ENCODE measurements around the gene ACER3.
"Not testable (repeated sequence)": the region's sequence is repeated elsewhere in the genome, so short reads cannot be mapped to it uniquely, and the experiment has no call there.

The ACER3 gene

DNA sequence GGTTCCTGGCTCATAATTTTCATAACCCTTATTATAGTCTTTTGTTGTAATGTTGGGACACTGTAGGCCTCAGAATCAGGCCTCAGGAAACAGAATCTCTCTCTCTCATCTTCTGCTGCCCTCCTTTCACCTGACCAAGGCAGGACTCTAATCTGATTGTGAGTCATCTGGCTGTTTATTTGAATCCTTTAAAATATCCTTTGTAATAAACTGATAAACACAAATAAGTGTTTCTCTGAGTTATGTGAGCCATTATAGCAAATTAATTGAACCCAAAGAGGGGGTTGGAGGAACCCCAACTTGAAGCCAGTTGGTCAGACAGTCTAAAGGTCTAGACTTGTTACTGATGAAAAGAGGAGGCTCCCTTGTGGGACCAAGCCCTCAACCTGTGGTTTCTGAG lies 30.6 kb downstream of the ACER3 start:
- H4K5ac ChIP-seq (ENCODE audit: low read length): no peak overlapping the region
- no peak overlapping the region for H4K8ac ChIP-seq (ENCODE audit: low read depth, low read length)
- H2BK5ac ChIP-seq (ENCODE audit: low read length): no peak overlapping the region
- no peak overlapping the region for H3K9ac ChIP-seq (ENCODE audit: low read length)
- H3K79me2 ChIP-seq (ENCODE audit: control insufficient read depth, insufficient read depth, low read length): no peaks in the 10 kb centered on the region
- no peak overlapping the region for H3K23ac ChIP-seq (ENCODE audit: low read length)
- H2AK5ac ChIP-seq (ENCODE audit: low read length): no peak overlapping the region
- H2BK120ac ChIP-seq (ENCODE audit: low read depth, low read length): no peak overlapping the region
- no peak overlapping the region for H3K4me2 ChIP-seq (ENCODE audit: low read length)
- H2BK15ac ChIP-seq (replicated peaks; ENCODE audit: low read depth): no peak overlapping the region
- no peaks in the 10 kb centered on the region for H3K36me3 ChIP-seq (ENCODE audit: control insufficient read depth, insufficient read depth, low read length)
- no peak overlapping the region for H3K18ac ChIP-seq (ENCODE audit: low read length)
- H3K79me1 ChIP-seq (ENCODE audit: low read length): no peaks in the 10 kb centered on the region
- no peak overlapping the region for H3K4me3 ChIP-seq (ENCODE audit: low read length)
- no peaks in the 10 kb centered on the region for H3K27me3 ChIP-seq (ENCODE audit: insufficient read depth, low read length, poor library complexity)
- no peak for DNase-seq
- H3K27ac ChIP-seq (ENCODE audit: low read depth, low read length): no peak overlapping the region
- H3K56ac ChIP-seq (ENCODE audit: low read length): no peak overlapping the region
- no peak overlapping the region for H3K4ac ChIP-seq (ENCODE audit: low read depth, low read length)
- H3K4me1 ChIP-seq (ENCODE audit: control insufficient read depth, low read depth, low read length): no peaks in the 10 kb centered on the region

DNA sequence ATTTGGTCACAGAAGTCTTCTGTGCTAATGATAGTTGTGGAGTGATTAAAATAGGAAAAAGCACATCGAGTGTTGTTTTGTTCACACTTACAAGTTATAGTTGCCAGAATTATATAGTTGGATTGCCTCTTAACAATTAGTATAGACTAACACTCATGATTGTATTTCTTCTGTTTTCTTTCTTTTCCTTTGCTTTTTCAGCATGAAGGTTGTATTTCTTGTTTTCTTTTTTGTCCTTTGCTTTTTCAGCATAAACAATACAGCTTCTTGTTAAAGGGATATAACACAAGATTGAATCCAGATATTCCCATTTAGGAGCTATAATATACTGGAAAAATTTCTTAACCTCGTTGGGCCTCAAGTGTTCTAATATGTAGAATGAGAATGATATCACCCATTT lies 31.1 kb downstream of the ACER3 start:
- no peak overlapping the region for H2BK120ac ChIP-seq (ENCODE audit: low read depth, low read length)
- DNase-seq: no peak
- no peak overlapping the region for H3K23ac ChIP-seq (ENCODE audit: low read length)
- H3K27ac ChIP-seq (ENCODE audit: low read depth, low read length): no peak overlapping the region
- H3K4ac ChIP-seq (ENCODE audit: low read depth, low read length): no peak overlapping the region
- H3K27me3 ChIP-seq (ENCODE audit: insufficient read depth, low read length, poor library complexity): no peaks in the 10 kb centered on the region
- no peaks in the 10 kb centered on the region for H3K36me3 ChIP-seq (ENCODE audit: control insufficient read depth, insufficient read depth, low read length)
- no peak overlapping the region for H3K4me3 ChIP-seq (ENCODE audit: low read length)
- no peak overlapping the region for H2BK5ac ChIP-seq (ENCODE audit: low read length)
- no peaks in the 10 kb centered on the region for H3K79me2 ChIP-seq (ENCODE audit: control insufficient read depth, insufficient read depth, low read length)
- H4K5ac ChIP-seq (ENCODE audit: low read length): no peak overlapping the region
- whole genome bisulfite sequencing (ENCODE audit: extremely low coverage, insufficient coverage, low lambda C conversion rate): no CpG with 5 or more reads among the region's 2 CpGs
- H3K4me1 ChIP-seq (ENCODE audit: control insufficient read depth, low read depth, low read length): no peaks in the 10 kb centered on the region
- no peak overlapping the region for H3K56ac ChIP-seq (ENCODE audit: low read length)
- H3K9ac ChIP-seq (ENCODE audit: low read length): no peak overlapping the region
- H3K4me2 ChIP-seq (ENCODE audit: low read length): no peak overlapping the region
- no peak overlapping the region for H2AK5ac ChIP-seq (ENCODE audit: low read length)
- no peak overlapping the region for H2BK15ac ChIP-seq (replicated peaks; ENCODE audit: low read depth)
- no peaks in the 10 kb centered on the region for H3K79me1 ChIP-seq (ENCODE audit: low read length)
- no peak overlapping the region for H3K18ac ChIP-seq (ENCODE audit: low read length)
- H4K8ac ChIP-seq (ENCODE audit: low read depth, low read length): no peak overlapping the region

GRCh38 chr11:76892306-76892705 lies 31.6 kb downstream of the ACER3 start:
- DNase-seq: no peak
- H4K8ac ChIP-seq (ENCODE audit: low read depth, low read length): no peak overlapping the region
- no peak overlapping the region for H2AK5ac ChIP-seq (ENCODE audit: low read length)
- H2BK120ac ChIP-seq (ENCODE audit: low read depth, low read length): no peak overlapping the region
- H3K79me1 ChIP-seq (ENCODE audit: low read length): no peaks in the 10 kb centered on the region
- H3K18ac ChIP-seq (ENCODE audit: low read length): no peak overlapping the region
- no peak overlapping the region for H3K9ac ChIP-seq (ENCODE audit: low read length)
- H3K4me3 ChIP-seq (ENCODE audit: low read length): no peak overlapping the region
- no peaks in the 10 kb centered on the region for H3K4me1 ChIP-seq (ENCODE audit: control insufficient read depth, low read depth, low read length)
- H3K36me3 ChIP-seq (ENCODE audit: control insufficient read depth, insufficient read depth, low read length): no peaks in the 10 kb centered on the region
- no peak overlapping the region for H4K5ac ChIP-seq (ENCODE audit: low read length)
- H2BK15ac ChIP-seq (replicated peaks; ENCODE audit: low read depth): no peak overlapping the region
- H3K23ac ChIP-seq (ENCODE audit: low read length): no peak overlapping the region
- H3K79me2 ChIP-seq (ENCODE audit: control insufficient read depth, insufficient read depth, low read length): no peaks in the 10 kb centered on the region
- no peak overlapping the region for H3K4ac ChIP-seq (ENCODE audit: low read depth, low read length)
- H3K27ac ChIP-seq (ENCODE audit: low read depth, low read length): no peak overlapping the region
- H3K27me3 ChIP-seq (ENCODE audit: insufficient read depth, low read length, poor library complexity): no peaks in the 10 kb centered on the region
- H3K56ac ChIP-seq (ENCODE audit: low read length): no peak overlapping the region
- no peak overlapping the region for H2BK5ac ChIP-seq (ENCODE audit: low read length)
- no peak overlapping the region for H3K4me2 ChIP-seq (ENCODE audit: low read length)
- WGBS (ENCODE audit: extremely low coverage, insufficient coverage, low lambda C conversion rate): no CpG with 5 or more reads among the region's 1 CpG

DNA sequence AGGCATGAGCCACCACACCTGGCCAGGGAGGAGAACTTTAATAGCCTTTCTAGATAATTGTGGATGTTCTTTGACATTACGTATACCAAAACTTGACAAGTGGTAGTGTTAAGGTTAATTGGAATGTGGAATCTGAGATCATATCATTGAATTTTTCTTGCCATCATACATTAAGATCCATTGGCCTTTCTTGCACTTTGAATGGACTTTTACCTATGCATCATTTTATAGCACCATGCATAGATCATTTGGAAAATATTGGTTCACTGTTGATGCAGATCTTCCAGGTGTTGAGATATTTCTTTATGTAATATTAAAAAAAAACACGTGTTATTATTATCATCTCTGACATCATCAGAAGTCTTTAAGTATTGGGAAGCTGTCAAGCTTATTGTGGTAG lies 36.5 kb downstream of the ACER3 start:
- H3K4me2 ChIP-seq (ENCODE audit: low read length): no peak overlapping the region
- DNase-seq: no peak
- no peak overlapping the region for H2AK5ac ChIP-seq (ENCODE audit: low read length)
- no peaks in the 10 kb centered on the region for H3K79me1 ChIP-seq (ENCODE audit: low read length)
- H3K36me3 ChIP-seq (ENCODE audit: control insufficient read depth, insufficient read depth, low read length): no peaks in the 10 kb centered on the region
- H3K79me2 ChIP-seq (ENCODE audit: control insufficient read depth, insufficient read depth, low read length): no peaks in the 10 kb centered on the region
- no peaks in the 10 kb centered on the region for H3K4me1 ChIP-seq (ENCODE audit: control insufficient read depth, low read depth, low read length)
- H3K9ac ChIP-seq (ENCODE audit: low read length): no peak overlapping the region
- H2BK120ac ChIP-seq (ENCODE audit: low read depth, low read length): no peak overlapping the region
- H3K18ac ChIP-seq (ENCODE audit: low read length): no peak overlapping the region
- H2BK5ac ChIP-seq (ENCODE audit: low read length): no peak overlapping the region
- H3K23ac ChIP-seq (ENCODE audit: low read length): no peak overlapping the region
- H3K4me3 ChIP-seq (ENCODE audit: low read length): no peak overlapping the region
- no peak overlapping the region for H4K5ac ChIP-seq (ENCODE audit: low read length)
- no CpG with 5 or more reads among the region's 2 CpGs for WGBS (ENCODE audit: extremely low coverage, insufficient coverage, low lambda C conversion rate)
- no peak overlapping the region for H4K8ac ChIP-seq (ENCODE audit: low read depth, low read length)
- no peak overlapping the region for H2BK15ac ChIP-seq (replicated peaks; ENCODE audit: low read depth)
- no peak overlapping the region for H3K56ac ChIP-seq (ENCODE audit: low read length)
- H3K27me3 ChIP-seq (ENCODE audit: insufficient read depth, low read length, poor library complexity): no peaks in the 10 kb centered on the region
- H3K27ac ChIP-seq (ENCODE audit: low read depth, low read length): no peak overlapping the region
- H3K4ac ChIP-seq (ENCODE audit: low read depth, low read length): no peak overlapping the region

GRCh38 chr11:76901144-76901543 lies 40.4 kb downstream of the ACER3 start:
- no CpG with 5 or more reads among the region's 3 CpGs for WGBS (ENCODE audit: extremely low coverage, insufficient coverage, low lambda C conversion rate)
- DNase-seq: no peak

DNA sequence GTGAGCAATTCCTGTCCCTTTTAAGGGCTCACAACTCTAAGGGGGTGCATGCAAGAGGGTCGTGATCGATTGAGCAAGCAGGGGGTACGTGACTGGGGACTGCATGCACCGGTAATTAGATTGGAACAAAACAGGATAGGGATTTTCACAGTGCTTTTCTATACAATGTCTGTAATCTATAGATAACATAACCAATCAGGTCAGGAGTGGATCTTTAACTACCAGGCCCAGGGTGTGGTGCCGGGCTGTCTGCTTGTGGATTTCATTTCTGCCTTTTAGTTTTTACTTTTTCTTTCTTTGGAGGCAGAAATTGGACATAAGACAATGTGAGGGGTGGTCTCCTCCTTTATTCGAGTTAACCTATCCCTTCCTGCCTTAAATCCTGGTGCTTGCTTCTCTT lies 40.9 kb downstream of the ACER3 start:
- H3K9ac ChIP-seq (ENCODE audit: low read length); H2AK5ac ChIP-seq (ENCODE audit: low read length); H4K8ac ChIP-seq (ENCODE audit: low read depth, low read length); H3K79me1 ChIP-seq (ENCODE audit: low read length); H2BK120ac ChIP-seq (ENCODE audit: low read depth, low read length); H3K18ac ChIP-seq (ENCODE audit: low read length); H3K4ac ChIP-seq (ENCODE audit: low read depth, low read length); H3K4me1 ChIP-seq (ENCODE audit: control insufficient read depth, low read depth, low read length); H3K79me2 ChIP-seq (ENCODE audit: control insufficient read depth, insufficient read depth, low read length); H2BK5ac ChIP-seq (ENCODE audit: low read length); DNase-seq; H4K5ac ChIP-seq (ENCODE audit: low read length); H3K56ac ChIP-seq (ENCODE audit: low read length); H3K4me2 ChIP-seq (ENCODE audit: low read length); H3K27me3 ChIP-seq (ENCODE audit: insufficient read depth, low read length, poor library complexity); H3K23ac ChIP-seq (ENCODE audit: low read length); H3K27ac ChIP-seq (ENCODE audit: low read depth, low read length); H3K4me3 ChIP-seq (ENCODE audit: low read length); H2BK15ac ChIP-seq (replicated peaks; ENCODE audit: low read depth); H3K36me3 ChIP-seq (ENCODE audit: control insufficient read depth, insufficient read depth, low read length): not testable (repeated sequence)
- no CpG with 5 or more reads among the region's 6 CpGs for WGBS (ENCODE audit: extremely low coverage, insufficient coverage, low lambda C conversion rate)

More at GRCh38 chr11:76901144-76901543, 40.4 kb downstream of the ACER3 start:
- H3K23ac ChIP-seq (ENCODE audit: low read length): no peak overlapping the region
- no peak overlapping the region for H2BK15ac ChIP-seq (replicated peaks; ENCODE audit: low read depth)
- no peak overlapping the region for H3K56ac ChIP-seq (ENCODE audit: low read length)
- H3K9ac ChIP-seq (ENCODE audit: low read length): no peak overlapping the region
- H3K18ac ChIP-seq (ENCODE audit: low read length): no peak overlapping the region
- H3K79me1 ChIP-seq (ENCODE audit: low read length): no peaks in the 10 kb centered on the region
- H3K4me3 ChIP-seq (ENCODE audit: low read length): no peak overlapping the region
- no peak overlapping the region for H3K4me2 ChIP-seq (ENCODE audit: low read length)
- peaks cover 1% of the 10 kb centered on the region for H3K4me1 ChIP-seq (ENCODE audit: control insufficient read depth, low read depth, low read length)
- H2BK5ac ChIP-seq (ENCODE audit: low read length): no peak overlapping the region
- H4K8ac ChIP-seq (ENCODE audit: low read depth, low read length): no peak overlapping the region
- H3K36me3 ChIP-seq (ENCODE audit: control insufficient read depth, insufficient read depth, low read length): no peaks in the 10 kb centered on the region
- H4K5ac ChIP-seq (ENCODE audit: low read length): no peak overlapping the region
- no peak overlapping the region for H3K27ac ChIP-seq (ENCODE audit: low read depth, low read length)
- H3K79me2 ChIP-seq (ENCODE audit: control insufficient read depth, insufficient read depth, low read length): no peaks in the 10 kb centered on the region
- H3K27me3 ChIP-seq (ENCODE audit: insufficient read depth, low read length, poor library complexity): no peaks in the 10 kb centered on the region
- no peak overlapping the region for H3K4ac ChIP-seq (ENCODE audit: low read depth, low read length)
- no peak overlapping the region for H2AK5ac ChIP-seq (ENCODE audit: low read length)
- H2BK120ac ChIP-seq (ENCODE audit: low read depth, low read length): no peak overlapping the region
